Lung (tissue), 12 donors: ENCODE measurements around the gene LRTM1. TPM values are rescaled to one million over a fixed set of nuclear protein-coding genes. Genes with fewer than 3 reads are reported as not detected.

Source experiments
- ATAC-seq: fragments of 200-7000 bp; cut with Tn5 transposase; one replicate; pipeline ENCODE4 v1.9.1; 2020; ENCODE audit warnings: moderate number of reproducible peaks; ENCODE audit not compliant: insufficient read depth, low FRiP score
- DNase-seq, 3 donors: peaks; one replicate each; pipeline ENCODE4 v3.0.0-alpha.2; 2013 to 2017
- H3K27ac ChIP-seq, 2 donors: one replicate each; pipeline ENCODE4 v1.5.1; 2013; ENCODE audit warnings: mild to moderate bottlenecking in 2 of 2, moderate library complexity in 2 of 2, control low read depth in 1 of 2, inconsistent platforms in 1 of 2, low read depth in 1 of 2, low read length in 1 of 2
- H3K27me3 ChIP-seq, 3 donors: one replicate each; pipeline ENCODE4 v1.5.1; 2013; ENCODE audit warnings: low read length in 2 of 3; ENCODE audit not compliant: control insufficient read depth in 3 of 3, insufficient read depth in 3 of 3
- H3K36me3 ChIP-seq, 4 donors: one replicate each; pipeline ENCODE4 v1.5.1; 2013; ENCODE audit warnings: low read length in 4 of 4, mild to moderate bottlenecking in 1 of 4, moderate library complexity in 1 of 4; ENCODE audit not compliant: control insufficient read depth in 4 of 4, insufficient read depth in 4 of 4
- H3K4me1 ChIP-seq, 5 donors: one replicate each; pipeline ENCODE4 v1.5.1; 2013; ENCODE audit warnings: low read length in 5 of 5, mild to moderate bottlenecking in 2 of 5, moderate library complexity in 1 of 5; ENCODE audit not compliant: control insufficient read depth in 5 of 5, insufficient read depth in 5 of 5
- H3K4me3 ChIP-seq: one replicate; pipeline ENCODE4 v1.5.1; 2013; ENCODE audit warnings: mild to moderate bottlenecking, control low read depth, moderate library complexity
- H3K9ac ChIP-seq, 2 donors: one replicate each; pipeline ENCODE4 v1.5.1; 2013; ENCODE audit warnings: low read length in 2 of 2, control low read depth in 1 of 2; ENCODE audit not compliant: insufficient read depth in 1 of 2
- H3K9me3 ChIP-seq, 4 donors: one replicate each; pipeline ENCODE4 v1.5.1; 2013; ENCODE audit warnings: low read length in 3 of 4, mild to moderate bottlenecking in 1 of 4, moderate library complexity in 1 of 4; ENCODE audit not compliant: control insufficient read depth in 4 of 4, insufficient read depth in 3 of 4
- WGBS, 2 donors: extraction: QIAGEN DNeasy Blood & Tissue Kit; methylation state at CpG; one replicate each; pipeline ENCODE4 v1.1.7; 2013; 5-methylcytosine and 5-hydroxymethylcytosine counted together
- polyA plus RNA-seq, 2 donors: library from polyadenylated mRNA; stranded (reverse); fragments of 200-250 nt; gene quantifications; one replicate each; pipeline ENCODE4 v1.2.1, GENCODE V29; 2013
- total RNA-seq, 2 donors: library from RNA; depleted of rRNA in 1 of 2; stranded (reverse); fragments of >200 nt in 1 of 2; gene quantifications; one replicate each; pipeline ENCODE4 v1.2.1, GENCODE V29; 2014 to 2021
- TF ChIP-seq, protein P1 (sequence below): IDR thresholded peaks from 2 replicates; pipeline ENCODE4 v1.5.1; 2012; ENCODE audit warnings: mild to moderate bottlenecking; ENCODE audit errors: control extremely low read depth, extremely low read depth
- donor health status: control.
- donor health status: control.
- donor health status: Bipolar disorder and iron deficiency.
- donor health status: healthy.
- donor health status: DM: yes; HTN: yes; CAD: no.

LRTM1 gene
- total and polyA plus RNA-seq, 4 donors, result not detected

DNA sequence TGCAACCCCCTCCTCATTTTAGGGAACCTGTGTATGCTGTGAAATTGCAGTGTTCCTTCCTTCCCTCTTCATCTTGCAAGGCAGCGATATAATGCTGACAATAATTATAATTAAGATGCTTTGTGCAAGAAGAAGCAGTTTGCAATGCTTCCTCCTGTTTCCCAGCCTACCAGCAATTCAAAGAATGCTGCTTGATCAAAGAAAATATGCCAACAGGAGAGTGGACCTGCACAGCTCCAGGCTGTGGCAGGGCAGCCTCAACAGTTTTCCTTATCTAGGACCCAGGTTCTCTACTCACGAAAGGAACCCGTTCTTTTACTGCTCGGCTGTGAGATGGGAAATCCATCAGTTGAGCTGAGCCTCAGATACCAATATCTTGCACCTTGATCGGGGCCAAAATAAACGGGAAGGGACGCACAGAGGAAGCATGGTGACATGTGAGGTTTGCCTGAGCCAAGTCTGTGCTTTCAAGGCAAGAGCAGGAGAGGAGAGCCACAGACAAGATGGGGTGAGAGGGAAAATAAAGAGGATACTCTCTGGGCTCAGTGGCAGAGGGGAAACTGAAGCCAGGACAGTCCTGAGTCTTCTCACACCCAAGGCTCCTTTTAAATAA, 22.6 kb upstream of the LRTM1 start:
- ATAC-seq, result no peak
- Histone ChIP-seq H3K9me3 (peaks cover 0 to 2% (median 0%) of the 10 kb centered on the region in 4 donors), H3K9ac (no peak overlapping the region), H3K4me1 (peaks cover 0 to 24% (median 5%) of the 10 kb centered on the region in 5 donors), H3K27ac (no peak overlapping the region), H3K4me3 (no peak overlapping the region), H3K36me3 (no peaks in the 10 kb centered on the region), H3K27me3 (no peaks in the 10 kb centered on the region)
- 35 to 43% methylated on average over 7 of the region's 7 CpGs for WGBS, 2 donors
- no peak for DNase-seq
- TF ChIP-seq, protein P1, sequence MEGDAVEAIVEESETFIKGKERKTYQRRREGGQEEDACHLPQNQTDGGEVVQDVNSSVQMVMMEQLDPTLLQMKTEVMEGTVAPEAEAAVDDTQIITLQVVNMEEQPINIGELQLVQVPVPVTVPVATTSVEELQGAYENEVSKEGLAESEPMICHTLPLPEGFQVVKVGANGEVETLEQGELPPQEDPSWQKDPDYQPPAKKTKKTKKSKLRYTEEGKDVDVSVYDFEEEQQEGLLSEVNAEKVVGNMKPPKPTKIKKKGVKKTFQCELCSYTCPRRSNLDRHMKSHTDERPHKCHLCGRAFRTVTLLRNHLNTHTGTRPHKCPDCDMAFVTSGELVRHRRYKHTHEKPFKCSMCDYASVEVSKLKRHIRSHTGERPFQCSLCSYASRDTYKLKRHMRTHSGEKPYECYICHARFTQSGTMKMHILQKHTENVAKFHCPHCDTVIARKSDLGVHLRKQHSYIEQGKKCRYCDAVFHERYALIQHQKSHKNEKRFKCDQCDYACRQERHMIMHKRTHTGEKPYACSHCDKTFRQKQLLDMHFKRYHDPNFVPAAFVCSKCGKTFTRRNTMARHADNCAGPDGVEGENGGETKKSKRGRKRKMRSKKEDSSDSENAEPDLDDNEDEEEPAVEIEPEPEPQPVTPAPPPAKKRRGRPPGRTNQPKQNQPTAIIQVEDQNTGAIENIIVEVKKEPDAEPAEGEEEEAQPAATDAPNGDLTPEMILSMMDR, result no peak

DNA sequence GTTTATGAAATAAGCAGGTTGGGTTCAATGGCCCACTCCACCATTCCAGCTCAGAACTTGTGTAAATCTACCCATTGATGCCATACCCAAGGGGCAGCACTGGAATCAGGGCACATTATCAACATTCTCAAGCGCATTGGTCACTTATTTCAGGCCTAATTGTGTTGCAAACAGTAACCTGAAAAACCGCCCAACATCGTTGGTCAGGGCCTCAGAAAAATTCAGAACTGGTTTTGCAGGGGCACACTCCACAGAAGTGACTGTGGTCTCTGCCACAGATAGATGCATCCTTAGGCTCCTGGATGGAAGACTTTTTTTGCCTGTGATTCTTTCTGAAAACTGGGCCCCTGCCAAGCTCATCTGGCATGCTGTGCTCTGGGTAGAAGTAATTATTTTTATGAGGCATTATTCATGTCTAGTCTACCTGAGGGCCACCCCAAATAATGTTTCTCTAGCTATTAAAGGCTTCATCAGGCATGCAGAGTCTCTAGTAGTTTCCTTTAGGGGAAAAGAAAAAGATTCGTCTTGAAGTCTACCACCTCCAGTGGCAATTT, 21.7 kb upstream of the LRTM1 start:
- Histone ChIP-seq H3K9me3 (peaks cover 0 to 2% (median 0%) of the 10 kb centered on the region in 4 donors), H3K4me3 (no peak overlapping the region), H3K4me1 (peaks cover 0 to 24% (median 5%) of the 10 kb centered on the region in 5 donors), H3K27me3 (no peaks in the 10 kb centered on the region), H3K36me3 (no peaks in the 10 kb centered on the region), H3K27ac (no peak overlapping the region), H3K9ac (no peak overlapping the region)
- 87 to 96% methylated on average over 4 of the region's 4 CpGs for WGBS, 2 donors
- ATAC-seq (no peak), DNase-seq (no peak)
- TF ChIP-seq, protein P1, result no peak

DNA sequence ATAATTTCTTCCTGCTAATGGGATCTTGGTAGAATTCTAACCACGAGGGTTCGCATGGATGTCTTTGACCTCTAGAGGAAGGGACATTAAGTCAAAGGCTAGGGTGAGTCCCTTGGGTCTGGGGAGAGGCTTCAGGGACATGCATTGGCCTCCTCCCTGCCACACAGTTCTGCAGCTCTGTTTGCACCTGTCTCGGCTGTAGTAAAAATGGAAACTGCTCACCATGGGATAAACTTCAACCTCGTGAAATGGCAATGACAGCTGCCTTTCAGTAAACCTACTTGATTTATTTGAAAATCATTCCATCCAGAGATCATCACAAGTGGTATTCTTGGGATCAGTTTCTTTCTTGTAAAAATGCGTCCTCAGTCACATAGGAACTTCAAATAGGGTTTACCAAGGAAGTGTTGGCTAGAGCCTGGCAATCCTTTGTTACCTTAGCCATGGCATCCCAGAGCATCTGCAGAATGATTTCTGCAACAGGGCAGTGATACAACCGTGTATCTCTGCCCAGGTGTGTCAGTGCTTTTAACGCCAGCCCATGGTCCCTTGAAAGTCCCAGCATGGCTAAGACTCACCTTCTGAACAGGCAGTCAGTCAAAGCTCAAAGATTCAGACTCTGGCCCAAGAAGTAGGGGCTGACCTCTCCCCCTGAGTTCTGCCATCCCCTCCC, 14.0 kb upstream of the LRTM1 start:
- TF ChIP-seq, protein P1, result no peak
- no peak for ATAC-seq
- no peak for DNase-seq
- WGBS, 2 donors, result 91 to 93% methylated on average over 7 of the region's 7 CpGs
- Histone ChIP-seq H3K4me1 (peaks cover 0 to 2% (median 0%) of the 10 kb centered on the region in 5 donors), H3K36me3 (no peaks in the 10 kb centered on the region), H3K9me3 (peaks cover 0 to 6% (median 0%) of the 10 kb centered on the region in 4 donors), H3K4me3 (no peak overlapping the region), H3K27ac (no peak overlapping the region), H3K27me3 (no peaks in the 10 kb centered on the region), H3K9ac (no peak overlapping the region)
